Neuronal stem cell (in vitro differentiated cells): ENCODE results near the gene KRT8.

Experiments
- DNase-seq: peaks from one replicate; pipeline ENCODE4 v3.0.0-alpha.2; 2013; ENCODE audit warnings: low spot score
- H2AFZ ChIP-seq: one replicate; pipeline ENCODE4 v1.6.1; 2013; ENCODE audit warnings: mild to moderate bottlenecking, low read length, inconsistent platforms
- H2AK5ac ChIP-seq: 2 replicates; pipeline ENCODE4 v1.6.1; 2013; ENCODE audit warnings: low read depth, mild to moderate bottlenecking, inconsistent platforms, low read length, moderate library complexity, mixed read lengths
- H2BK120ac ChIP-seq: 2 replicates; pipeline ENCODE4 v1.6.1; 2013; ENCODE audit warnings: low read depth, mild to moderate bottlenecking, inconsistent platforms, low read length, moderate library complexity, mixed read lengths
- H2BK12ac ChIP-seq: one replicate; pipeline ENCODE4 v1.6.1; 2013; ENCODE audit warnings: low read length, inconsistent platforms
- H2BK15ac ChIP-seq: 2 replicates; pipeline ENCODE4 v1.6.1; 2013; ENCODE audit warnings: mild to moderate bottlenecking, low read length, inconsistent platforms, mixed read lengths
- H2BK5ac ChIP-seq: one replicate; pipeline ENCODE4 v1.6.1; 2013; ENCODE audit warnings: inconsistent platforms, mild to moderate bottlenecking, low read length, moderate library complexity
- H3K14ac ChIP-seq: one replicate; pipeline ENCODE4 v1.6.1; 2013; ENCODE audit warnings: low read length, inconsistent platforms
- H3K18ac ChIP-seq: 2 replicates; pipeline ENCODE4 v1.6.1; 2013; ENCODE audit warnings: low read length, inconsistent platforms
- H3K23ac ChIP-seq: 2 replicates; pipeline ENCODE4 v1.6.1; 2013; ENCODE audit warnings: low read depth, mild to moderate bottlenecking, mixed read lengths, low read length, inconsistent platforms; ENCODE audit not compliant: poor library complexity
- H3K27ac ChIP-seq: replicated peaks from 3 replicates; pipeline ENCODE4 v1.5.1; 2013; ENCODE audit warnings: low read length, inconsistent platforms
- H3K27me3 ChIP-seq, 3 experiments: 2 replicates each; pipeline ENCODE4 v1.6.1; 2013; ENCODE audit warnings: low read length in 3 of 3, mild to moderate bottlenecking in 2 of 3, inconsistent platforms in 1 of 3, low read depth in 1 of 3, mixed read lengths in 1 of 3, moderate library complexity in 1 of 3; ENCODE audit not compliant: control insufficient read depth in 3 of 3, insufficient read depth in 3 of 3
- H3K36me3 ChIP-seq, 2 donors: replicated peaks in 1 of 2; 2 replicates each; pipeline ENCODE4 v1.6.1; 2013; ENCODE audit warnings: low read length in 2 of 2; ENCODE audit not compliant: control insufficient read depth in 2 of 2, insufficient read depth in 2 of 2
- H3K4ac ChIP-seq: 2 replicates; pipeline ENCODE4 v1.6.1; 2013; ENCODE audit warnings: inconsistent platforms, mild to moderate bottlenecking, low read length, moderate library complexity
- H3K4me1 ChIP-seq, 2 donors: 1 replicate in 1 of 2; 2 replicates in 1 of 2; pipeline ENCODE4 v1.6.1; 2013; ENCODE audit warnings: low read length in 2 of 2, low read depth in 1 of 2; ENCODE audit not compliant: control insufficient read depth in 2 of 2, insufficient read depth in 1 of 2
- H3K4me2 ChIP-seq: one replicate; pipeline ENCODE4 v1.6.1; 2013; ENCODE audit warnings: mild to moderate bottlenecking, low read length, inconsistent platforms; ENCODE audit not compliant: insufficient read depth, poor library complexity, severe bottlenecking
- H3K4me3 ChIP-seq, 2 donors: 2 replicates each; pipeline ENCODE4 v1.5.1; 2013; ENCODE audit warnings: low read length in 2 of 2, mild to moderate bottlenecking in 2 of 2, inconsistent platforms in 1 of 2, moderate library complexity in 1 of 2
- H3K79me1 ChIP-seq: one replicate; pipeline ENCODE4 v1.6.1; 2013; ENCODE audit warnings: low read depth, mild to moderate bottlenecking, inconsistent platforms, low read length, moderate library complexity
- H3K9ac ChIP-seq: one replicate; pipeline ENCODE4 v1.6.1; 2013; ENCODE audit warnings: mild to moderate bottlenecking, low read depth, low read length, inconsistent platforms; ENCODE audit not compliant: poor library complexity
- H3K9me3 ChIP-seq, 2 donors: replicated peaks in 1 of 2; 2 replicates each; pipeline versions ENCODE3 to v1.6.1; 2013; ENCODE audit warnings: low read length in 2 of 2, mild to moderate bottlenecking in 2 of 2, inconsistent platforms in 1 of 2, low read depth in 1 of 2, mixed read lengths in 1 of 2, moderate library complexity in 1 of 2; ENCODE audit not compliant: control insufficient read depth in 2 of 2, insufficient read depth in 1 of 2
- H4K8ac ChIP-seq: one replicate; pipeline ENCODE4 v1.6.1; 2013; ENCODE audit warnings: low read depth, mild to moderate bottlenecking, inconsistent platforms, low read length, moderate library complexity
- H4K91ac ChIP-seq: one replicate; pipeline ENCODE4 v1.6.1; 2013; ENCODE audit warnings: low read length, low read depth, mild to moderate bottlenecking, inconsistent platforms; ENCODE audit not compliant: poor library complexity
- WGBS, 2 donors: extraction: QIAGEN DNeasy Blood & Tissue Kit; methylation state at CpG; one replicate each; pipeline ENCODE4 v1.1.7; 2013; ENCODE audit warnings: missing lambda C conversion rate in 2 of 2, mixed read lengths in 1 of 2; ENCODE audit not compliant: insufficient read length in 2 of 2, insufficient replicate concordance in 1 of 2; ENCODE audit errors: extremely low coverage in 2 of 2; 5-methylcytosine and 5-hydroxymethylcytosine counted together

The KRT8 gene

DNA sequence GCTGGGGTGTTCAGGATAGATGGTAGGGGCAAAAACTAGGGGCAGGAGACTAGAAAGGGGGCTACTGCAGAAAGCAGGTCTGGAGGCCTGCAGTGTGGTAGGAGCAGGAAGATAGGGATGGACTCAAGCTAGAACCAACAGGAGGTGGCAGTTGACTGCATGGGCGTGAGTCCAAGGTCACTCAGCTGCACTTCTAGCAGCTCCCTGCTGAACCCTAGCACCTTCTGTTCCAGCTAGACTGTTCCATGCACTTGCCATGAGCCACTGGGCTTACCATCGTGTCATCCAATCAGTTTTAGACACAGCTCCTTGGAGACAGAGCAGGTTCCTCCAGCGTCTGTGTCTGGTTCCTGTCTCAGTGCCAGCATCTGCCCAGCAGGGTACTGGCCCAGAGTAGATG, 11.3 kb upstream of the KRT8 start:
- H3K18ac ChIP-seq = peak overlapping the region; percentile 11
- H2AK5ac ChIP-seq = no peak overlapping the region
- no peak overlapping the region for H2BK120ac ChIP-seq
- H3K9ac ChIP-seq = no peak overlapping the region
- H3K27me3 ChIP-seq = no peaks in the 10 kb centered on the region
- H2BK12ac ChIP-seq = no peak overlapping the region
- H3K23ac ChIP-seq = no peak overlapping the region
- no peak overlapping the region for H3K4me3 ChIP-seq
- H3K14ac ChIP-seq = no peak overlapping the region
- H2BK15ac ChIP-seq = no peak overlapping the region
- H3K4ac ChIP-seq = no peak overlapping the region
- peaks cover 0 to 7% of the 10 kb centered on the region in 2 donors for H3K4me1 ChIP-seq
- no peaks in the 10 kb centered on the region for H3K36me3 ChIP-seq
- no peak overlapping the region for H3K27ac ChIP-seq
- H4K8ac ChIP-seq = no peak overlapping the region
- no peak overlapping the region for H4K91ac ChIP-seq
- no peak overlapping the region for H3K4me2 ChIP-seq
- H2BK5ac ChIP-seq = no peak overlapping the region
- no peak overlapping the region for H2AFZ ChIP-seq
- no CpG with 5 or more reads among the region's 3 CpGs for WGBS, 2 donors
- no peaks in the 10 kb centered on the region for H3K9me3 ChIP-seq
- no peak for DNase-seq
- H3K79me1 ChIP-seq = no peaks in the 10 kb centered on the region

DNA sequence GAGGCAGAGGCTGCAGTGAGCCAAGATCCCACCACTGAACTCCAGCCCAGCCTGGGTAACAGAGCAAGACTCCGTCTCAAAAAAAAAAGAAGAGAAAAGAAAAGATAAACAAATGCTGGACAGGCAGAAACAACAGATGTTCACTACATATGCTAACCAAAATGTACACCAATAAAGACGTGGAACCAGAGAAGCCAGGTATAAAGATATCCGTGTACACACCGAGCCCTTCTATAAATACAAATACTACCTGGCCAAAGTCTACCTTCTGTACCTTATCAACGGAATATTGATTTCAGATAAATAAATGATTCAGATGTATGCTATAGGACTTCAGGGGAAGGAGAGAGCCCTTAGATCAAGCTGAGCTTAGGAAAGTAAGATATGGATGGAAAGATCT, 10.8 kb upstream of the KRT8 start:
- Histone ChIP-seq H3K4ac (no peak overlapping the region), H3K27me3 (no peaks in the 10 kb centered on the region), H3K14ac (no peak overlapping the region), H2BK12ac (no peak overlapping the region), H3K9ac (no peak overlapping the region), H3K79me1 (no peaks in the 10 kb centered on the region), H3K36me3 (no peaks in the 10 kb centered on the region), H4K8ac (no peak overlapping the region), H3K9me3 (no peaks in the 10 kb centered on the region), H3K23ac (no peak overlapping the region), H2AFZ (no peak overlapping the region), H3K18ac (no peak overlapping the region), H2BK5ac (no peak overlapping the region), H3K27ac (no peak overlapping the region), H3K4me1 (peaks cover 0 to 2% of the 10 kb centered on the region in 2 donors), H2BK120ac (no peak overlapping the region), H3K4me3 (no peak overlapping the region), H4K91ac (no peak overlapping the region), H3K4me2 (no peak overlapping the region), H2BK15ac (no peak overlapping the region), H2AK5ac (no peak overlapping the region)
- no peak for DNase-seq
- no CpG with 5 or more reads among the region's 5 CpGs for WGBS, 2 donors

- no peak overlapping the region for H3K14ac ChIP-seq
- no peak overlapping the region for H2BK120ac ChIP-seq
- no peak overlapping the region for H3K27ac ChIP-seq
- WGBS, 2 donors = no CpG with 5 or more reads among the region's 7 CpGs
- H4K8ac ChIP-seq = no peak overlapping the region
- no peak overlapping the region for H2AK5ac ChIP-seq
- H3K23ac ChIP-seq = no peak overlapping the region
- no peaks in the 10 kb centered on the region for H3K27me3 ChIP-seq
- H2AFZ ChIP-seq = no peak overlapping the region
- H2BK12ac ChIP-seq = no peak overlapping the region
- H2BK15ac ChIP-seq = no peak overlapping the region
- no peaks in the 10 kb centered on the region for H3K4me1 ChIP-seq
- H3K4ac ChIP-seq = no peak overlapping the region
- no peak overlapping the region for H3K18ac ChIP-seq
- DNase-seq = no peak
- no peak overlapping the region for H2BK5ac ChIP-seq
- H3K4me2 ChIP-seq = no peak overlapping the region
- no peaks in the 10 kb centered on the region for H3K79me1 ChIP-seq
- no peak overlapping the region for H4K91ac ChIP-seq
- no peak overlapping the region for H3K9ac ChIP-seq
- H3K9me3 ChIP-seq = no peaks in the 10 kb centered on the region
- no peaks in the 10 kb centered on the region for H3K36me3 ChIP-seq
- H3K4me3 ChIP-seq = no peak overlapping the region
Measured at GRCh38 chr12:52914576-52915121, 9.8 kb upstream of the KRT8 start.

DNA sequence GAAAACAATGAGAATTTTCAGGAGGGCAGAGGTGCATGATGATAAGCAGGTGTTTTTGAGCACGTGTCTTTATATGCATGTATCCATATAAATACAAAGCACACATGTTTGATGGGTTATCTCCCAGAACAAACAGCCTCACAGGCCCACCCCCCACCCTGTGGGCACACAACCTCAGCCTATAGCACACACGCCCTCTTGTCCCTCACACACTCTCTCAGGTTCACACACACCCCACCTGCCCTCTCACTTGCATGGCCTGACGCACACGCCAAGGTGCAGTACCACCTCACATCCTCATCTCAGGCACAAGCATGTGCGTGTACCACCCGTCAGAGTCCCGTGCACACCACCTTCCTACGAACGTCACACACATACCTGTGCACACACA, 8.6 kb upstream of the KRT8 start:
- Histone ChIP-seq H3K23ac (no peak overlapping the region), H2BK12ac (no peak overlapping the region), H2AFZ (no peak overlapping the region), H3K27ac (no peak overlapping the region), H2BK15ac (no peak overlapping the region), H3K4me1 (no peaks in the 10 kb centered on the region), H2BK120ac (no peak overlapping the region), H3K4ac (no peak overlapping the region), H3K4me2 (no peak overlapping the region), H2AK5ac (no peak overlapping the region), H3K9me3 (no peaks in the 10 kb centered on the region), H3K79me1 (no peaks in the 10 kb centered on the region), H3K27me3 (no peaks in the 10 kb centered on the region), H3K4me3 (peak overlapping the region in 1 of 2 donors; percentile 33), H3K9ac (no peak overlapping the region), H3K18ac (peak overlapping the region; percentile 3), H3K36me3 (no peaks in the 10 kb centered on the region), H3K14ac (peak overlapping the region; percentile 97), H2BK5ac (no peak overlapping the region), H4K8ac (no peak overlapping the region), H4K91ac (no peak overlapping the region)
- WGBS, 2 donors = no CpG with 5 or more reads among the region's 9 CpGs
- DNase-seq = no peak
